GM23338 (cell line): ENCODE results near the gene ENOX1. TPM values are rescaled to one million over a fixed set of nuclear protein-coding genes. Genes with fewer than 3 reads are reported as not detected.

ENCODE experiments used
- ATAC-seq: fragments of 200-7000 bp; cut with Tn5 transposase; 3 replicates; pipeline ENCODE4 v1.9.1; 2020
- DNase-seq: peaks from one replicate; pipeline ENCODE4 v3.0.0-alpha.2; 2015; ENCODE audit warnings: low spot score
- H2AFZ ChIP-seq: fragments of 200-600 bp; sonication (generic); 2 replicates; pipeline ENCODE4 v1.8.0; 2016; ENCODE audit warnings: antibody characterized with exemption, mild to moderate bottlenecking, moderate library complexity
- H3F3A ChIP-seq: fragments of 200-600 bp; sonication (generic); replicated peaks from 2 replicates; pipeline ENCODE4 v1.8.0; 2017; ENCODE audit warnings: antibody characterized with exemption, mixed run types, low read depth
- H3K27ac ChIP-seq: fragments of 200-600 bp; sonication (generic); 2 replicates; pipeline ENCODE4 v1.6.1; 2016; ENCODE audit warnings: low read depth
- H3K27me3 ChIP-seq: fragments of 200-600 bp; sonication (generic); 2 replicates; pipeline ENCODE4 v1.8.0; 2016; ENCODE audit warnings: mild to moderate bottlenecking, mixed run types, moderate library complexity; ENCODE audit not compliant: insufficient read depth
- H3K36me3 ChIP-seq: fragments of 200-600 bp; sonication (generic); 2 replicates; pipeline ENCODE4 v1.8.0; 2016; ENCODE audit warnings: mild to moderate bottlenecking; ENCODE audit not compliant: insufficient read depth
- H3K4me1 ChIP-seq: fragments of 200-600 bp; sonication (generic); 2 replicates; pipeline ENCODE4 v1.8.0; 2016; ENCODE audit warnings: mild to moderate bottlenecking, moderate library complexity; ENCODE audit not compliant: insufficient read depth
- H3K4me2 ChIP-seq: fragments of 200-600 bp; sonication (generic); 2 replicates; pipeline ENCODE4 v1.7.1; 2017; ENCODE audit warnings: mixed run types
- H3K4me3 ChIP-seq: fragments of 200-600 bp; sonication (generic); 2 replicates; pipeline ENCODE4 v1.6.1; 2016; ENCODE audit warnings: mixed run types
- H3K79me2 ChIP-seq: fragments of 200-600 bp; sonication (generic); replicated peaks from 2 replicates; pipeline ENCODE4 v1.8.0; 2017; ENCODE audit warnings: mild to moderate bottlenecking; ENCODE audit not compliant: insufficient read depth
- H3K9me2 ChIP-seq: fragments of 200-600 bp; sonication (generic); 2 replicates; pipeline ENCODE4 v1.8.0; 2017; ENCODE audit not compliant: insufficient read depth
- H4K20me1 ChIP-seq: fragments of 200-600 bp; sonication (generic); replicated peaks from 2 replicates; pipeline ENCODE4 v1.8.0; 2017; ENCODE audit warnings: mild to moderate bottlenecking; ENCODE audit not compliant: insufficient read depth
- H3K27ac Mint-ChIP-seq: 2 replicates; pipeline ENCODE4 v1.8.0; 2020; ENCODE audit warnings: inconsistent platforms, mild to moderate bottlenecking, moderate library complexity, mixed read lengths
- H3K27me3 Mint-ChIP-seq: 3 replicates; pipeline ENCODE4 v1.8.0; 2022; ENCODE audit warnings: low read depth, mild to moderate bottlenecking, moderate library complexity, mixed read lengths, inconsistent platforms; ENCODE audit not compliant: insufficient read depth, poor library complexity
- H3K36me3 Mint-ChIP-seq: 3 replicates; pipeline ENCODE4 v1.8.0; 2021; ENCODE audit warnings: low read depth, mild to moderate bottlenecking, inconsistent platforms, moderate library complexity, mixed read lengths
- H3K4me1 Mint-ChIP-seq: 3 replicates; pipeline ENCODE4 v1.8.0; 2020; ENCODE audit warnings: mild to moderate bottlenecking, inconsistent platforms, mixed read lengths
- H3K4me3 Mint-ChIP-seq: 3 replicates; pipeline ENCODE4 v1.8.0; 2021; ENCODE audit warnings: moderate library complexity, mild to moderate bottlenecking, inconsistent platforms, mixed read lengths
- H3K9me3 Mint-ChIP-seq: 3 replicates; pipeline ENCODE4 v1.8.0; 2020; ENCODE audit warnings: moderate library complexity, mild to moderate bottlenecking, inconsistent platforms, mixed read lengths
- CREB1 ChIP-seq: fragments of 250-450 bp; sonication (Bioruptor Pico); IDR thresholded peaks from 2 replicates; pipeline ENCODE4 v1.5.0; 2020; ENCODE audit warnings: low read depth, mild to moderate bottlenecking, moderate library complexity
- ETS1 ChIP-seq: IDR thresholded peaks from 2 replicates; pipeline ENCODE4 v1.6.1; 2016; ENCODE audit warnings: antibody characterized with exemption
- EZH2 ChIP-seq: fragments of 200-600 bp; sonication (generic); IDR thresholded peaks from one replicate; pipeline ENCODE4 v1.8.0; 2017; ENCODE audit warnings: antibody characterized with exemption, mild to moderate bottlenecking, low read depth; ENCODE audit not compliant: unreplicated experiment
- JUNB ChIP-seq: IDR thresholded peaks from one replicate; pipeline ENCODE4 v1.6.1; 2016; ENCODE audit warnings: antibody characterized with exemption; ENCODE audit not compliant: unreplicated experiment
- NANOG ChIP-seq: IDR thresholded peaks from 2 replicates; pipeline ENCODE4 v1.6.1; 2016; ENCODE audit warnings: antibody characterized with exemption, borderline replicate concordance
- POLR2AphosphoS5 ChIP-seq: IDR thresholded peaks from 2 replicates; pipeline ENCODE4 v1.6.1; 2016; ENCODE audit warnings: antibody characterized with exemption, low read depth
- REST ChIP-seq: IDR thresholded peaks from one replicate; pipeline ENCODE4 v1.6.1; 2018; ENCODE audit warnings: antibody characterized with exemption; ENCODE audit not compliant: unreplicated experiment
- STAT1 ChIP-seq: IDR thresholded peaks from one replicate; pipeline ENCODE4 v1.6.1; 2016; ENCODE audit warnings: antibody characterized with exemption; ENCODE audit not compliant: unreplicated experiment
- ZNF114 ChIP-seq: fragments of 250-450 bp; sonication (Bioruptor Pico); IDR thresholded peaks from 2 replicates; pipeline ENCODE4 v1.5.0; 2020; ENCODE audit warnings: mild to moderate bottlenecking, moderate library complexity
- polyA plus RNA-seq: library from polyadenylated mRNA; unstranded; fragments of >200 nt; fragmentation: Nextera tagmentation; extraction: Ambion mirVana; gene quantifications from 2 replicates; pipeline ENCODE4 v1.2.1, GENCODE V29; 2016
- total RNA-seq: library from RNA; depleted of rRNA; stranded (reverse); fragments of >200 nt; shearing (Covaris generic); gene quantifications from 2 replicates; pipeline ENCODE4 v1.2.3, GENCODE V29; 2014
- TF ChIP-seq, protein P1 (sequence below): fragments of 250-450 bp; sonication (Bioruptor Pico); IDR thresholded peaks from 2 replicates; pipeline ENCODE4 v1.5.0; 2020; ENCODE audit warnings: mild to moderate bottlenecking, moderate library complexity

The ENOX1 gene
- total and polyA plus RNA-seq, 2 experiments from 2014 or later = 0.66 to 0.81 TPM

- peaks cover 16% of the 10 kb centered on the region for H3K4me1 Mint-ChIP-seq
- no peak overlapping the region for H3K27ac Mint-ChIP-seq
- Histone ChIP-seq H3K4me1 (peaks cover 8% of the 10 kb centered on the region), H3K27ac (no peak overlapping the region), H4K20me1 (no peaks in the 10 kb centered on the region), H3K9me2 (no peaks in the 10 kb centered on the region), H3K27me3 (peaks cover 81% of the 10 kb centered on the region), H2AFZ (peak overlapping the region; percentile 93), H3F3A (no peaks in the 10 kb centered on the region; the same call in 1 of the 2 replicates), H3K4me2 (peak overlapping the region; percentile 82), H3K4me3 (peak overlapping the region; percentile 72), H3K36me3 (no peaks in the 10 kb centered on the region), H3K79me2 (no peaks in the 10 kb centered on the region)
- peaks cover 43% of the 10 kb centered on the region for H3K27me3 Mint-ChIP-seq
- no peak for TF ChIP-seq NANOG
- no peak for TF ChIP-seq ZNF114 (CRISPR knock-in tag)
- no peak for TF ChIP-seq ETS1
- no peak for TF ChIP-seq CREB1 (CRISPR knock-in tag)
- TF ChIP-seq REST = no peak
- TF ChIP-seq POLR2AphosphoS5 = no peak
- no peak for TF ChIP-seq EZH2
- no peak for TF ChIP-seq JUNB
- TF ChIP-seq STAT1 = no peak
- TF ChIP-seq, protein P1, sequence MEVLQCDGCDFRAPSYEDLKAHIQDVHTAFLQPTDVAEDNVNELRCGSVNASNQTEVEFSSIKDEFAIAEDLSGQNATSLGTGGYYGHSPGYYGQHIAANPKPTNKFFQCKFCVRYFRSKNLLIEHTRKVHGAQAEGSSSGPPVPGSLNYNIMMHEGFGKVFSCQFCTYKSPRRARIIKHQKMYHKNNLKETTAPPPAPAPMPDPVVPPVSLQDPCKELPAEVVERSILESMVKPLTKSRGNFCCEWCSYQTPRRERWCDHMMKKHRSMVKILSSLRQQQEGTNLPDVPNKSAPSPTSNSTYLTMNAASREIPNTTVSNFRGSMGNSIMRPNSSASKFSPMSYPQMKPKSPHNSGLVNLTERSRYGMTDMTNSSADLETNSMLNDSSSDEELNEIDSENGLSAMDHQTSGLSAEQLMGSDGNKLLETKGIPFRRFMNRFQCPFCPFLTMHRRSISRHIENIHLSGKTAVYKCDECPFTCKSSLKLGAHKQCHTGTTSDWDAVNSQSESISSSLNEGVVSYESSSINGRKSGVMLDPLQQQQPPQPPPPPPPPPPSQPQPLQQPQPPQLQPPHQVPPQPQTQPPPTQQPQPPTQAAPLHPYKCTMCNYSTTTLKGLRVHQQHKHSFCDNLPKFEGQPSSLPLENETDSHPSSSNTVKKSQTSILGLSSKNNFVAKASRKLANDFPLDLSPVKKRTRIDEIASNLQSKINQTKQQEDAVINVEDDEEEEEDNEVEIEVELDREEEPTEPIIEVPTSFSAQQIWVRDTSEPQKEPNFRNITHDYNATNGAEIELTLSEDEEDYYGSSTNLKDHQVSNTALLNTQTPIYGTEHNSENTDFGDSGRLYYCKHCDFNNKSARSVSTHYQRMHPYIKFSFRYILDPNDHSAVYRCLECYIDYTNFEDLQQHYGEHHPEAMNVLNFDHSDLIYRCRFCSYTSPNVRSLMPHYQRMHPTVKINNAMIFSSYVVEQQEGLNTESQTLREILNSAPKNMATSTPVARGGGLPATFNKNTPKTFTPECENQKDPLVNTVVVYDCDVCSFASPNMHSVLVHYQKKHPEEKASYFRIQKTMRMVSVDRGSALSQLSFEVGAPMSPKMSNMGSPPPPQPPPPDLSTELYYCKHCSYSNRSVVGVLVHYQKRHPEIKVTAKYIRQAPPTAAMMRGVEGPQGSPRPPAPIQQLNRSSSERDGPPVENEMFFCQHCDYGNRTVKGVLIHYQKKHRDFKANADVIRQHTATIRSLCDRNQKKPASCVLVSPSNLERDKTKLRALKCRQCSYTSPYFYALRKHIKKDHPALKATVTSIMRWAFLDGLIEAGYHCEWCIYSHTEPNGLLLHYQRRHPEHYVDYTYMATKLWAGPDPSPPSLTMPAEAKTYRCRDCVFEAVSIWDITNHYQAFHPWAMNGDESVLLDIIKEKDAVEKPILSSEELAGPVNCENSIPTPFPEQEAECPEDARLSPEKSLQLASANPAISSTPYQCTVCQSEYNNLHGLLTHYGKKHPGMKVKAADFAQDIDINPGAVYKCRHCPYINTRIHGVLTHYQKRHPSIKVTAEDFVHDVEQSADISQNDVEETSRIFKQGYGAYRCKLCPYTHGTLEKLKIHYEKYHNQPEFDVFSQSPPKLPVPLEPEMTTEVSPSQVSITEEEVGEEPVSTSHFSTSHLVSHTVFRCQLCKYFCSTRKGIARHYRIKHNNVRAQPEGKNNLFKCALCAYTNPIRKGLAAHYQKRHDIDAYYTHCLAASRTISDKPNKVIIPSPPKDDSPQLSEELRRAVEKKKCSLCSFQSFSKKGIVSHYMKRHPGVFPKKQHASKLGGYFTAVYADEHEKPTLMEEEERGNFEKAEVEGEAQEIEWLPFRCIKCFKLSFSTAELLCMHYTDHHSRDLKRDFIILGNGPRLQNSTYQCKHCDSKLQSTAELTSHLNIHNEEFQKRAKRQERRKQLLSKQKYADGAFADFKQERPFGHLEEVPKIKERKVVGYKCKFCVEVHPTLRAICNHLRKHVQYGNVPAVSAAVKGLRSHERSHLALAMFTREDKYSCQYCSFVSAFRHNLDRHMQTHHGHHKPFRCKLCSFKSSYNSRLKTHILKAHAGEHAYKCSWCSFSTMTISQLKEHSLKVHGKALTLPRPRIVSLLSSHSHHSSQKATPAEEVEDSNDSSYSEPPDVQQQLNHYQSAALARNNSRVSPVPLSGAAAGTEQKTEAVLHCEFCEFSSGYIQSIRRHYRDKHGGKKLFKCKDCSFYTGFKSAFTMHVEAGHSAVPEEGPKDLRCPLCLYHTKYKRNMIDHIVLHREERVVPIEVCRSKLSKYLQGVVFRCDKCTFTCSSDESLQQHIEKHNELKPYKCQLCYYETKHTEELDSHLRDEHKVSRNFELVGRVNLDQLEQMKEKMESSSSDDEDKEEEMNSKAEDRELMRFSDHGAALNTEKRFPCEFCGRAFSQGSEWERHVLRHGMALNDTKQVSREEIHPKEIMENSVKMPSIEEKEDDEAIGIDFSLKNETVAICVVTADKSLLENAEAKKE (CRISPR knock-in tag) = no peak
- peak overlapping the region; percentile 86 for H3K4me3 Mint-ChIP-seq
- H3K9me3 Mint-ChIP-seq = no peaks in the 10 kb centered on the region
- DNase-seq (no peak), ATAC-seq (no peak)
- H3K36me3 Mint-ChIP-seq = no peaks in the 10 kb centered on the region
Observed at GRCh38 chr13:43786472-43786765, 353 bp downstream of the ENOX1 start.
